Stimulated activated CD4-positive, alpha-beta T cell treated with anti-CD3 and anti-CD28 coated beads, Interleukin-4, amount 100 ng/mL, for 48 hours (primary cell): ENCODE data around the gene HMGCS2.

ENCODE experiments used
- DNase-seq, 2 donors: peaks; one replicate each; pipeline ENCODE4 v3.0.0-alpha.2; 2020; ENCODE audit warnings: low read depth in 2 of 2

Gene HMGCS2

GRCh38 chr1:119701659-119702058 is 67.0 kb downstream of the HMGCS2 start:
- no peak for DNase-seq

GRCh38 chr1:119700326-119700725 is 68.4 kb downstream of the HMGCS2 start:
- DNase-seq, result no peak
